ENCODE data around the gene SHOX. TPM values are rescaled to one million over a fixed set of nuclear protein-coding genes. Genes with fewer than 3 reads are reported as not detected.

SHOX gene
- total RNA-seq: not detected in 2 replicates

GRCh38 chrX:630612-631496 is at the start of gene SHOX:
SHOX (plus strand) TSS chrX:630791; CDS start chrX:630898, 107 bp downstream.
- H3K9me3 Mint-ChIP-seq: peaks cover 7% of the 10 kb centered on the region
- TF ChIP-seq CTCF (IDR thresholded peaks at IDR 0.05): no peak
- no peak for DNase-seq

GRCh38 chrX:581066-581465 is 49.5 kb upstream of the SHOX start:
- CTCF ChIA-PET: no interaction called here

More at GRCh38 chrX:630612-631496, at the start of gene SHOX:
- ChIA-PET CTCF (no interaction called here), POLR2A (no interaction called here)
- no peak within 1 kb of the TSS for H3K27ac Mint-ChIP-seq
- H3K36me3 Mint-ChIP-seq (ENCODE audit: low read depth): no peaks in the 10 kb centered on the region
- H3K27me3 Mint-ChIP-seq: peaks cover 53% of the 10 kb centered on the region
- intact Hi-C loops (cut with micrococcal nuclease): no loop called here
- no peak within 1 kb of the TSS for H3K4me3 Mint-ChIP-seq
- peaks cover 2% of the 10 kb centered on the region for H3K4me1 Mint-ChIP-seq
- no peak for ATAC-seq (ENCODE audit: low read depth)

GRCh38 chrX:581720-582298 is 48.8 kb upstream of the SHOX start:
- intact Hi-C loops (cut with micrococcal nuclease): no loop called here
- ChIA-PET POLR2A (no interaction called here), CTCF (no interaction called here)
- H3K4me1 Mint-ChIP-seq: no peaks in the 10 kb centered on the region
- no peak for TF ChIP-seq CTCF (IDR thresholded peaks at IDR 0.05)
- H3K36me3 Mint-ChIP-seq (ENCODE audit: low read depth): no peaks in the 10 kb centered on the region
- no peak for ATAC-seq (ENCODE audit: low read depth)
- DNase-seq: no peak
- H3K4me3 Mint-ChIP-seq: no peak overlapping the region
- H3K27me3 Mint-ChIP-seq: no peaks in the 10 kb centered on the region
- H3K9me3 Mint-ChIP-seq: no peaks in the 10 kb centered on the region
- H3K27ac Mint-ChIP-seq: no peak overlapping the region

More at GRCh38 chrX:581066-581465, 49.5 kb upstream of the SHOX start:
- intact Hi-C loops (cut with micrococcal nuclease): no loop called here
- POLR2A ChIA-PET: no interaction called here
- no peak for TF ChIP-seq CTCF (IDR thresholded peaks at IDR 0.05)
- ATAC-seq (ENCODE audit: low read depth) (no peak), DNase-seq (no peak)
- Mint-ChIP-seq H3K27ac (no peak overlapping the region), H3K9me3 (no peaks in the 10 kb centered on the region), H3K36me3 (ENCODE audit: low read depth) (no peaks in the 10 kb centered on the region), H3K27me3 (no peaks in the 10 kb centered on the region), H3K4me3 (no peak overlapping the region), H3K4me1 (no peaks in the 10 kb centered on the region)

GRCh38 chrX:584572-584971 is 46.0 kb upstream of the SHOX start:
- no peak for DNase-seq
- ChIA-PET CTCF (no interaction called here), POLR2A (no interaction called here)
- Mint-ChIP-seq H3K36me3 (ENCODE audit: low read depth) (no peaks in the 10 kb centered on the region), H3K4me1 (no peaks in the 10 kb centered on the region), H3K27ac (no peak overlapping the region), H3K4me3 (no peak overlapping the region), H3K9me3 (no peaks in the 10 kb centered on the region), H3K27me3 (no peaks in the 10 kb centered on the region)
- intact Hi-C loops (cut with micrococcal nuclease): no loop called here
- no peak for TF ChIP-seq CTCF (IDR thresholded peaks at IDR 0.05)
- no peak for ATAC-seq (ENCODE audit: low read depth)

GRCh38 chrX:585115-585808 is 45.3 kb upstream of the SHOX start:
- no peaks in the 10 kb centered on the region for H3K27me3 Mint-ChIP-seq
- no peaks in the 10 kb centered on the region for H3K36me3 Mint-ChIP-seq (ENCODE audit: low read depth)
- no peak for TF ChIP-seq CTCF (IDR thresholded peaks at IDR 0.05)
- no peak overlapping the region for H3K27ac Mint-ChIP-seq
- ATAC-seq (ENCODE audit: low read depth) (no peak), DNase-seq (no peak)
- H3K9me3 Mint-ChIP-seq: no peaks in the 10 kb centered on the region
- no peak overlapping the region for H3K4me3 Mint-ChIP-seq
- no peaks in the 10 kb centered on the region for H3K4me1 Mint-ChIP-seq
- CTCF ChIA-PET: no interaction called here
- POLR2A ChIA-PET: no interaction called here
- intact Hi-C loops (cut with micrococcal nuclease): loop anchor here (5.0 kb wide), 1 partner anchor 72 kb away; no protein-coding TSS in a partner anchor
